NCI-H82 treated with DMSO at 0.1 percent for 48 hours (cell line): ENCODE measurements around the gene SMAD1.

ENCODE experiments used
- DNase-seq: peaks from one replicate; lab custom pipeline; 2025; ENCODE audit not compliant: unreplicated experiment; lab: John Stamatoyannopoulos, UW

Gene SMAD1

GRCh38 chr4:145488310-145488709, 6.7 kb downstream of the SMAD1 start:
- no peak for DNase-seq

- DNase-seq: no peak
Observed at GRCh38 chr4:145489556-145489955, 7.9 kb downstream of the SMAD1 start.

GRCh38 chr4:145490361-145490760, 8.7 kb downstream of the SMAD1 start:
- no peak for DNase-seq

DNA sequence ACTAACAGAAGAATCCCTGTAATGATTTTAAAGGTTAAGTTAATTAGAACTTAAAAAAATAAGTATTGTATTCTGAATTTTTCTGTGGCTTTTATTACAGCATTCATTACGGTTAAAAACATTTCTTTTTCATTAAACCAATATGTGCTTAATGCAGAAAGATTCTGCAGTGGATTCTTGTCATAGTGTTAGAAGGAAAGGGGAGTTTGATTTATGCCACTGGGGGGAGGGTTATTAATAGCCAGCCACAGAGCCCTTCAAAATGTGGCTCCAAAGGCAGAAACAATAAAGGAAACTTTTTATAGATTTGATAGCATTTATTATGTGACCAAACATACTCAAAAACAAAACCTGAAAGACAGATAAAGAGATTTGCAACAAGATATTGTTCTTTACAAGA, 9.1 kb downstream of the SMAD1 start:
- no peak for DNase-seq

DNA sequence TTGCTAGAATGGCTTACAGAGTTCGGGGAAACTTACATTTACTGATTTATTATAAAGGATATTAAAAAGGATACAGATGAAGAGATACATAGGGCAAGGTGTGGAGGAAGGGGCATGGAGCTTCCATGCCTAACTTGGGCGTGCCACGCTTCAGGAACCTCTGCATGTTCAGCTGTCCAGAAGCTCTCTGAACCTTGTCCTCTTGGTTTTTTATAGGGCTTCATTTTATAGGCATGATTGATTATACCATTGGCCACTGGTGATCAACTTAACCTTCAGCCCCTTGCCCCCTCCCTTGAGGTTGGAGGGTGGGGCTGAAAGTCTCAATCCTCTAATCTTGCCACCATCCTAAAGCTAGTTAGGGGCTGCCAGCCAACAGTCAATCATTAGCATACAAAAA, 10.7 kb downstream of the SMAD1 start:
- DNase-seq: no peak

DNA sequence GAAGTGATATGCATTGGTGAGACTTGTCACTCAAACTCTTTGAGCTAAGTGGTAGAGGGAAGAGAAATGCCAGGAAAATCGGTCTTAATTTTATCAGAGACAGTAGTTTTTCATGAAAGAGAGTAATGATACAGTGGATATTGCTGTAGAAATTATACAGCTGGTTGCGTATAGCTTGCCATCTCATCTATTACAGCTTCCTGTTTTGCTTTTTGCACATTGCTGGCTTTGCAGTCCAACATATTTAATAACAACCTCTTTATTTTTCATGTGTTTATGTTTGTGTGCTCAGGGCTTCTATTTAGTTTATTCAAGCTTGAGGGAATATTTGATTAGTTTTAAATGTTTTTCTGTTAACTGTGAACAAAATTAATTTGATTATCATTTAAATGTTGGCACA, 11.5 kb downstream of the SMAD1 start:
- no peak for DNase-seq

DNA sequence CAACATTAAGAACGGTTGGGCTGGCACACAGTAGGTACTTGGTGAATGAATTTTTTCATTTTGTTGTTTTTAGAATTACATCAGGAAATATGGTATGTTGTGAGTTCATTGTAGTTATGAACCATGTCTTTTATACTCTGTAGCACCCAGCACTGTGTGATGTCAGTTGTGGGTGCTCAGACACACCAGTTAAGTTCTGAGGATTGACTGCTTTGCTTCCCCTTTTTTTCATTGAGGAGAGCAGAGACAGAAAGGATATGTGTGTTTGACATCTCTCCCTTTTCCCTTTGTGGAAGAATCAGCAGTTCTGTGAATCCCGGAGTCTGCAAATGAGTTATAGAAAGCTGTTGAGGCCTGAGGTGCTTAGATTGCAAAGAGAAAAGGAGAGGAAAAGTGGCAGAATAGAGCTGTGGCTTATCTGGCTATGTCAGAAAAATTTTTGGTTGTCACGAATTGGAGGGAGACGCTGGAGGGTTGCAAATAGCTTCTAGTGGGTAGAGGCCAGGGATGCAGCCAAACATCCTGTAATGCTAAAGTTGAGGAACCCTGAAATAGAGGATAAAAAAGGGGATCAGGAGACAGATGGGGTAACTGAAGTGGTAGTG, 13.1 kb downstream of the SMAD1 start:
- DNase-seq: no peak

GRCh38 chr4:145496292-145496691, 14.6 kb downstream of the SMAD1 start:
- no peak for DNase-seq

DNA sequence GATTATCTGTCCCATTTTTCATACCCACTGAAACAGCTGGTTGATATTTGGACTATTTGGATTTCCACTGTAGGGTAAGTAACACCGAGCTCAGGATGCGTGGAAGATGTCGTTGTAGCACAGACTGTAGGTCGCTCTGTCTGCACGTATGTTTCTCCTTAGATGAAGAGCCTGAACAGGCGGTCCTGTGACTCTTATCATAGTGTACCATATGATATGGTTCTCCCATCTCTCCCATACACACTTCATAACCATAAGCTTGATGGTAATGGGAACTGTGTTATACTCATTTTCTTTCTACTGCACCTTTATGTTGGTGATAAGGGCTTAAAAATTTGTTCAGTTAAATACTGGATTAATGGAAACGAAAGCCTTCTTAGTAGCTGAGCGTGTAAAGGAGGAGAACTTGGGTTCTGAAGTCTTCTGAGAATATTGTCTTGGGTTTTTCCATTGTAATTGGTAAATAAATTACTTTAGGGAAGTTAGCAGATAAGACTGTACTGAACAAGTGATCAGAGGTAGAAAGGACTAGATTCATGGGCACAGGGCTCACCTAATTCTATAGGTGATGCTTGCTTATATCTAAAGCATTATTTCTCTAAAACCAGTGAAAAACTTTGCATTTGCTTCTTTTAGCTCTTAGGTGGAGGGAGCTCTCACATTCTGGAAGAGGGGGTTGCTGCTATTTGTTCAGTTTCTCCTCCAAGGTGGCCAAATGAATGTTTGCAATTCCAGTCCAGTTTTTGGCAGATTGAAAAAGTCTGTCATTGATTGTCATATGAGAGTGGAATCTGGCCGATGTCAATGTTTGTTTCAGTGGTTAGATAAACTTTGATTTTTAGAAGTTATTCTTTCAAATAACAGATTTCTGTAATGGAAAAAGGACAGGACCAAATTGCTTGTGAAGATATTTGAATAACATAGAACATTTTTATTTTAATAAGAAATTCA, 15.8 kb downstream of the SMAD1 start:
- no peak for DNase-seq

GRCh38 chr4:145498430-145498829, 16.8 kb downstream of the SMAD1 start:
- DNase-seq: no peak

DNA sequence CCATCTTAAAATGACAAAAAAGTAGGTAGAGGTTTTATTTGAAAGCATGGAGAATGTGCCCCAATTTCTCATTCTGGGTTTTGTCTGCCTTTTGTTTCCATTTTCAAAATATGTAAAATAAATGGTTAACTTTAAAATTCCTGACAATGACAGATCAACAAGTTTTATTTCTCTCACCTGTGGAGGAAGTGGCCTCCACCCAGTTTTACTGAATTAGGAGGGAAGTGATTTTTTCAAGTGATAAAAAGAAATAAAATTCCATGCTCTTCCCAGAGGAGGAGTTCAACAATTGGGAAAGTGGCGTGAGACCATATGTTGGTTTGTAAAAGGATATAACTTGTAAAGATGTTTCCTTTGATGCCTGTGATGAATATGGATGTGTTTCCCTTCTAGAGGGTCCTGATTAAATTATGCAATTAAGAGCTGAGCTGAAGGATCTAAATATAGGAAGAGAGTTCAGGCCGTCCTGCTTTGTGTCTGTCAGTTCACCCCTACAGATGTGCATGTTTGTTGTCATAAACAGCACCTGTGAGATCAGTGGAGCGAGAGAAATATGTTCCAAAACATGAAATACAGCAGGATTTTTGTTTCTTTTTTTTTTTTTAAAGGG, 19.5 kb downstream of the SMAD1 start:
- no peak for DNase-seq

DNA sequence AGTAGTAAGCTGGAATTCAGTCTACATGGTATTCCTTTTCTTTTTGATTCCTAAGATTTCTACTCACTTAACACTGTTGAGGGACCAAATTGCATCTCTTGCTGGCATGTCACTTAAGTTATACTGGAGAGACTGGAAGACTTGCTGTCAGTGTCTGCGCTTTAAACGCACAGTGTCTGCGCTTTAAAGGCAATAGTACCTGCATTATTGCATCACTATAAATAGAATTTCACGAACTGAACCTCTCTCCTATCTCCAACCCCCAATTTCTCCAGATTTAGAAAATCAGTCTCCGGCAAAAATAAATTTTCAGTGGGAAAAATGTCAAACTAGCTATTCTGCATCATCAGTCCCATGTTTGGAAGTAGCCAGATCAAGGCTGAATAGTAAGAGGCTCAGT, 21.2 kb downstream of the SMAD1 start:
- DNase-seq: no peak

GRCh38 chr4:145503486-145504072, 21.9 kb downstream of the SMAD1 start:
- DNase-seq: no peak

- no peak for DNase-seq
Observed at GRCh38 chr4:145505995-145506394, 24.3 kb downstream of the SMAD1 start.

DNA sequence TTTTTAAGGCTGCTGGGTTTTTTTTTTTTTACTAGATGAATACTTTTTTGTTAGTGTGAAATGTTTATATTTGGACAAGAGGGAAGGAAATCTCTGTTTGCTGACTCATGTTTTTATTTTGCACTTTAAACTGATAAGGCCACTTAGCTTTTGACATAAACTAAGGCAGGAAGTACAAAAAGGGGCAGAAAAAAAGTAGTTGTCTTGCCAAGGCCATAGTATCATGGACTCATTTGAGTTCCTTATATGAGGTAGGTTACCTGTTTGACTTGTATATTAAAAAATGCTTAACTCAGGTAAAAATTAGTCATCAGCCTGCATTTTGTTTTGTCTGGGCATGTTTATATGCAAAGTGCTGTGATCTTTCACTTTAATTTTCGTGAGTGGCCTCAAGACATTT, 26.0 kb downstream of the SMAD1 start:
- no peak for DNase-seq

GRCh38 chr4:145511913-145512522, 30.4 kb downstream of the SMAD1 start:
- no peak for DNase-seq

GRCh38 chr4:145513020-145513621, 31.5 kb downstream of the SMAD1 start:
- no peak for DNase-seq

DNA sequence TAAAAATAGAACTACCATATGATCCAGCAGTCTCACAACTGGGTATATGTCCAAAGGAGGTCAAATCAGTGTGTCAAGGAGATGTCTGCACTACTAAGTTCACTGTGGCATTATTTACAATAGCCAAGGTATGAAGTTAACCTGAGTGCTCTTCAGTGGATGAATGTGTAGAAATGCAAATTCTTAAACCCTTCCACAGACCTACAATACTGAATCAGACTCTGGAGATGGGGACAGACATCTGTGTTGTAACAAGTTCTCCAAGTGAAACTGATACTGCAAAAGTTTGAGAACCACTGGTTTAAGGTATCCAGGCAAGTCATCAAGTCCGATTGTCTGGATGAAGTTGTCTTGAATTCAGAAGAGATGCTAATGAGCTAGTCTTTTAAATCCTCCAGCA, 38.5 kb downstream of the SMAD1 start:
- DNase-seq: no peak

GRCh38 chr4:145521282-145521681, 39.6 kb downstream of the SMAD1 start:
- DNase-seq: no peak

GRCh38 chr4:145523117-145523516, 41.5 kb downstream of the SMAD1 start:
- no peak for DNase-seq

GRCh38 chr4:145524552-145524951, 42.9 kb downstream of the SMAD1 start:
- DNase-seq: no peak
